ENCODE measurements around the gene OXSR1. TPM values are rescaled to one million over a fixed set of nuclear protein-coding genes. Genes with fewer than 3 reads are reported as not detected.

The OXSR1 gene
- total RNA-seq, 1 experiment from 2014 or later = 33.2 TPM

DNA sequence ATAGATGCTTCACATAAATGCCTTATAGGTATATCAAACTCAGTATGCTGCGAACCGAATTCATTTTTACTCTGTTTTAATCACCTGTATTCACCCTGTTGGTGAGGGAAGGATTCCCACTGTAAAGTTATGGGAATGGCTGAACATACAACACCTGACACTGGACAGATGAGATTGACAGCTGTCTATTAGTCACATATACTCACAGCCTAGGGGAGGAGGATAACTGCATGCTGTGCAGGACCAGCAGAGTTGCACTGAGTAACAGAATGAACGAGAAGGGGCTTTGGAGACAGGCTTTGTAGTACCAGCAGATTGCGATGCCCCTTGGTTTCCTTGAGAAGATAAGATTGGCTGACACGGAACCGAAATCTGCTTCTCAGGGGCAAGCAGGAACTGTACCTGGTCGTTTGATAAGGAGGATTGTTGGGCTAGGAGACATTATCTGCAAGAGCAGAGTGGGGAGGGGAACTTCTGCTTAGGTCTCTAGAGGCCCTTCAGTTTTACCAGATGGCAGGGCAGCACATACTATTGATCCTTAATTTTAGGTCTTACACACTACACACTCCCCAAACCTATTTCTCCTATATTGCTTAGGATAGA, 56.8 kb downstream of the OXSR1 start:
- ChIA-PET POLR2A (no interaction called here), CTCF (no interaction called here)
- DNase-seq (ENCODE audit: low read depth, low spot score) = no peak
- H3K27me3 ChIP-seq (ENCODE audit: control insufficient read depth, insufficient read depth, low read length) = no peaks in the 10 kb centered on the region
- no TSS peak for BruUV-seq (replicated peaks)
- ATAC-seq = no peak
- no peaks in the 10 kb centered on the region for H3K4me1 ChIP-seq (ENCODE audit: control insufficient read depth, insufficient read depth, low read length)
- in situ Hi-C loops (cut with HindIII; ENCODE audit: low pct_unique_long_range_greater_than_20kb, low sequenced_read_pairs) (no loop called here), intact Hi-C loops (cut with micrococcal nuclease; ENCODE audit: unreplicated experiment) (no loop called here)
- TF ChIP-seq, protein P1, sequence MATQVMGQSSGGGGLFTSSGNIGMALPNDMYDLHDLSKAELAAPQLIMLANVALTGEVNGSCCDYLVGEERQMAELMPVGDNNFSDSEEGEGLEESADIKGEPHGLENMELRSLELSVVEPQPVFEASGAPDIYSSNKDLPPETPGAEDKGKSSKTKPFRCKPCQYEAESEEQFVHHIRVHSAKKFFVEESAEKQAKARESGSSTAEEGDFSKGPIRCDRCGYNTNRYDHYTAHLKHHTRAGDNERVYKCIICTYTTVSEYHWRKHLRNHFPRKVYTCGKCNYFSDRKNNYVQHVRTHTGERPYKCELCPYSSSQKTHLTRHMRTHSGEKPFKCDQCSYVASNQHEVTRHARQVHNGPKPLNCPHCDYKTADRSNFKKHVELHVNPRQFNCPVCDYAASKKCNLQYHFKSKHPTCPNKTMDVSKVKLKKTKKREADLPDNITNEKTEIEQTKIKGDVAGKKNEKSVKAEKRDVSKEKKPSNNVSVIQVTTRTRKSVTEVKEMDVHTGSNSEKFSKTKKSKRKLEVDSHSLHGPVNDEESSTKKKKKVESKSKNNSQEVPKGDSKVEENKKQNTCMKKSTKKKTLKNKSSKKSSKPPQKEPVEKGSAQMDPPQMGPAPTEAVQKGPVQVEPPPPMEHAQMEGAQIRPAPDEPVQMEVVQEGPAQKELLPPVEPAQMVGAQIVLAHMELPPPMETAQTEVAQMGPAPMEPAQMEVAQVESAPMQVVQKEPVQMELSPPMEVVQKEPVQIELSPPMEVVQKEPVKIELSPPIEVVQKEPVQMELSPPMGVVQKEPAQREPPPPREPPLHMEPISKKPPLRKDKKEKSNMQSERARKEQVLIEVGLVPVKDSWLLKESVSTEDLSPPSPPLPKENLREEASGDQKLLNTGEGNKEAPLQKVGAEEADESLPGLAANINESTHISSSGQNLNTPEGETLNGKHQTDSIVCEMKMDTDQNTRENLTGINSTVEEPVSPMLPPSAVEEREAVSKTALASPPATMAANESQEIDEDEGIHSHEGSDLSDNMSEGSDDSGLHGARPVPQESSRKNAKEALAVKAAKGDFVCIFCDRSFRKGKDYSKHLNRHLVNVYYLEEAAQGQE (IDR thresholded peaks at IDR 0.05; ENCODE audit: insufficient read depth in 1 of 2, low read depth in 2 of 2, low read length in 1 of 2) = no peak
- TF ChIP-seq, protein P2, sequence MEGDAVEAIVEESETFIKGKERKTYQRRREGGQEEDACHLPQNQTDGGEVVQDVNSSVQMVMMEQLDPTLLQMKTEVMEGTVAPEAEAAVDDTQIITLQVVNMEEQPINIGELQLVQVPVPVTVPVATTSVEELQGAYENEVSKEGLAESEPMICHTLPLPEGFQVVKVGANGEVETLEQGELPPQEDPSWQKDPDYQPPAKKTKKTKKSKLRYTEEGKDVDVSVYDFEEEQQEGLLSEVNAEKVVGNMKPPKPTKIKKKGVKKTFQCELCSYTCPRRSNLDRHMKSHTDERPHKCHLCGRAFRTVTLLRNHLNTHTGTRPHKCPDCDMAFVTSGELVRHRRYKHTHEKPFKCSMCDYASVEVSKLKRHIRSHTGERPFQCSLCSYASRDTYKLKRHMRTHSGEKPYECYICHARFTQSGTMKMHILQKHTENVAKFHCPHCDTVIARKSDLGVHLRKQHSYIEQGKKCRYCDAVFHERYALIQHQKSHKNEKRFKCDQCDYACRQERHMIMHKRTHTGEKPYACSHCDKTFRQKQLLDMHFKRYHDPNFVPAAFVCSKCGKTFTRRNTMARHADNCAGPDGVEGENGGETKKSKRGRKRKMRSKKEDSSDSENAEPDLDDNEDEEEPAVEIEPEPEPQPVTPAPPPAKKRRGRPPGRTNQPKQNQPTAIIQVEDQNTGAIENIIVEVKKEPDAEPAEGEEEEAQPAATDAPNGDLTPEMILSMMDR (IDR thresholded peaks at IDR 0.05) = no peak
- TF ChIP-seq TCF7L2 (IDR thresholded peaks at IDR 0.05; ENCODE audit: low read depth, low read length) = no peak
- TF ChIP-seq POLR2AphosphoS5 (IDR thresholded peaks at IDR 0.05; ENCODE audit: low read depth, low read length) = no peak
- no peak for TF ChIP-seq SIN3A (IDR thresholded peaks at IDR 0.05; ENCODE audit: borderline replicate concordance, insufficient read depth, low read depth, low read length)
- H3K9me3 ChIP-seq (ENCODE audit: control insufficient read depth, insufficient read depth, low read depth, low read length) = no peaks in the 10 kb centered on the region
- H3K4me3 ChIP-seq (ENCODE audit: low read depth in 2 of 2, low read length in 2 of 2) = no peak overlapping the region
- no peak overlapping the region for H3K27ac ChIP-seq (ENCODE audit: low read length)
- peaks cover 3% of the 10 kb centered on the region; the same call in 1 of the 2 replicates for H3K36me3 ChIP-seq (ENCODE audit: control insufficient read depth, insufficient read depth, low read length)

- BruUV-seq (replicated peaks) = no TSS peak
- no peak for DNase-seq (ENCODE audit: low read depth, low spot score)
- H3K4me3 ChIP-seq (ENCODE audit: low read depth in 2 of 2, low read length in 2 of 2) = no peak overlapping the region
- H3K36me3 ChIP-seq (ENCODE audit: control insufficient read depth, insufficient read depth, low read length) = peaks cover 3% of the 10 kb centered on the region; the same call in 1 of the 2 replicates
- POLR2A ChIA-PET = no interaction called here
- CTCF ChIA-PET = no interaction called here
- in situ Hi-C loops (cut with HindIII; ENCODE audit: low pct_unique_long_range_greater_than_20kb, low sequenced_read_pairs) (no loop called here), intact Hi-C loops (cut with micrococcal nuclease; ENCODE audit: unreplicated experiment) (no loop called here)
- H3K4me1 ChIP-seq (ENCODE audit: control insufficient read depth, insufficient read depth, low read length) = no peaks in the 10 kb centered on the region
- no peak for ATAC-seq
- no peaks in the 10 kb centered on the region for H3K9me3 ChIP-seq (ENCODE audit: control insufficient read depth, insufficient read depth, low read depth, low read length)
- H3K27ac ChIP-seq (ENCODE audit: low read length) = no peak overlapping the region
- TF ChIP-seq SIN3A (IDR thresholded peaks at IDR 0.05; ENCODE audit: borderline replicate concordance, insufficient read depth, low read depth, low read length) (no peak), TCF7L2 (IDR thresholded peaks at IDR 0.05; ENCODE audit: low read depth, low read length) (no peak), POLR2AphosphoS5 (IDR thresholded peaks at IDR 0.05; ENCODE audit: low read depth, low read length) (no peak)
- TF ChIP-seq, protein P1 (IDR thresholded peaks at IDR 0.05; ENCODE audit: insufficient read depth in 1 of 2, low read depth in 2 of 2, low read length in 1 of 2) = no peak
- TF ChIP-seq, protein P2 (IDR thresholded peaks at IDR 0.05) = no peak
- no peaks in the 10 kb centered on the region for H3K27me3 ChIP-seq (ENCODE audit: control insufficient read depth, insufficient read depth, low read length)
These were observed 59.0 kb downstream of the OXSR1 start for GRCh38 chr3:38224357-38224756.

Data from Panc1 (cell line).